ENCODE data around the gene MAGT1.
"Not testable (repeated sequence)": the region's sequence is repeated elsewhere in the genome, so short reads cannot be mapped to it uniquely, and the experiment has no call there.

The MAGT1 gene

GRCh38 chrX:77930581-77930980 is 35.3 kb upstream of the MAGT1 start:
- Mint-ChIP-seq H3K27ac (no peak overlapping the region), H3K27me3 (ENCODE audit: low read depth) (no peaks in the 10 kb centered on the region)

GRCh38 chrX:77925764-77926163 is 30.5 kb upstream of the MAGT1 start:
- no peaks in the 10 kb centered on the region for H3K27me3 Mint-ChIP-seq (ENCODE audit: low read depth)
- H3K36me3 Mint-ChIP-seq (ENCODE audit: low read depth): peaks cover 7% of the 10 kb centered on the region
- no peak overlapping the region for H3K4me3 Mint-ChIP-seq
- no peak for TF ChIP-seq CTCF (IDR thresholded peaks at IDR 0.05; ENCODE audit: unreplicated experiment in 3 of 3)
- H3K9me3 Mint-ChIP-seq: peaks cover 15% of the 10 kb centered on the region
- no peak overlapping the region for H3K27ac Mint-ChIP-seq
- H3K4me1 Mint-ChIP-seq: no peaks in the 10 kb centered on the region

More at GRCh38 chrX:77930581-77930980, 35.3 kb upstream of the MAGT1 start:
- no peak overlapping the region for H3K4me3 Mint-ChIP-seq
- H3K9me3 Mint-ChIP-seq: peaks cover 13% of the 10 kb centered on the region
- no peak for TF ChIP-seq CTCF (IDR thresholded peaks at IDR 0.05; ENCODE audit: unreplicated experiment in 3 of 3)
- peaks cover 15% of the 10 kb centered on the region for H3K36me3 Mint-ChIP-seq (ENCODE audit: low read depth)
- H3K4me1 Mint-ChIP-seq: no peaks in the 10 kb centered on the region

GRCh38 chrX:77924320-77924859 is 29.2 kb upstream of the MAGT1 start:
- no peak overlapping the region for H3K4me3 Mint-ChIP-seq
- H3K4me1 Mint-ChIP-seq: no peaks in the 10 kb centered on the region
- H3K9me3 Mint-ChIP-seq: peaks cover 7% of the 10 kb centered on the region
- no peak overlapping the region for H3K27ac Mint-ChIP-seq
- H3K27me3 Mint-ChIP-seq (ENCODE audit: low read depth): no peaks in the 10 kb centered on the region
- no peaks in the 10 kb centered on the region for H3K36me3 Mint-ChIP-seq (ENCODE audit: low read depth)
- TF ChIP-seq CTCF (IDR thresholded peaks at IDR 0.05; ENCODE audit: unreplicated experiment in 3 of 3): no peak

GRCh38 chrX:77922787-77923186 is 27.6 kb upstream of the MAGT1 start:
- Mint-ChIP-seq H3K9me3 (peaks cover 3% of the 10 kb centered on the region), H3K4me3 (no peak overlapping the region), H3K4me1 (no peaks in the 10 kb centered on the region), H3K27me3 (ENCODE audit: low read depth) (no peaks in the 10 kb centered on the region), H3K27ac (no peak overlapping the region), H3K36me3 (ENCODE audit: low read depth) (no peaks in the 10 kb centered on the region)
- no peak for TF ChIP-seq CTCF (IDR thresholded peaks at IDR 0.05; ENCODE audit: unreplicated experiment in 3 of 3)

GRCh38 chrX:77919370-77919769 is 24.1 kb upstream of the MAGT1 start:
- H3K27me3 Mint-ChIP-seq (ENCODE audit: low read depth); H3K36me3 Mint-ChIP-seq (ENCODE audit: low read depth); H3K4me3 Mint-ChIP-seq; H3K27ac Mint-ChIP-seq; H3K9me3 Mint-ChIP-seq; H3K4me1 Mint-ChIP-seq: not testable (repeated sequence)

- TF ChIP-seq CTCF (IDR thresholded peaks at IDR 0.05; ENCODE audit: unreplicated experiment in 3 of 3): no peak
- no peaks in the 10 kb centered on the region for H3K36me3 Mint-ChIP-seq (ENCODE audit: low read depth)
- no peak overlapping the region for H3K4me3 Mint-ChIP-seq
- no peak overlapping the region for H3K27ac Mint-ChIP-seq
- H3K4me1 Mint-ChIP-seq: no peaks in the 10 kb centered on the region
- peaks cover 6% of the 10 kb centered on the region for H3K9me3 Mint-ChIP-seq
- H3K27me3 Mint-ChIP-seq (ENCODE audit: low read depth): no peaks in the 10 kb centered on the region
Observed at GRCh38 chrX:77918568-77918967, 23.3 kb upstream of the MAGT1 start.

Data from nephron (organoid).